AG10803 (cell line): ENCODE measurements around the gene ECI1.

Experiments used
- DNase-seq: peaks from one replicate; pipeline ENCODE4 v3.0.0; 2010; ENCODE audit warnings: low read depth
- H3K4me3 ChIP-seq: 2 replicates; pipeline ENCODE4 v1.5.1; 2011; ENCODE audit warnings: mild to moderate bottlenecking, low read length, control low read depth
- TF ChIP-seq, protein P1 (sequence below): conservative IDR thresholded peaks from 2 replicates; pipeline ENCODE4 v1.5.1; 2011; ENCODE audit warnings: mild to moderate bottlenecking, low read length, control low read depth, inconsistent platforms

The ECI1 gene

DNA sequence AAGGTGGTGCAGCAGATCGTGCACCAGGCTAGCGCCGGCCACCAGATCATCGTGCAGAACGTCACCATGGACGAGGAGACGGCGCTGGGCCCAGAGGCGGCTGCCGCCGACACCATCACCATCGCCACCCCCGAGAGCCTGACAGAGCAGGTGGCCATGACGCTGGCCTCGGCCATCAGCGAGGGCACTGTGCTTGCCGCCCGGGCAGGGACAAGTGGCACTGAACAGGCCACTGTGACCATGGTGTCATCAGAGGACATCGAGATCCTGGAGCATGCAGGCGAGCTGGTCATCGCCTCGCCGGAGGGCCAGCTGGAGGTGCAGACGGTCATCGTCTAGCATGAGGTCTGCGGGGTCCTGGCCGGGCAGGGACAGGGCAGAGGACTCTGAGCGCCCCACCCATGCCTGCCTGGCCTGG is 16.1 kb downstream of the ECI1 start:
- no peak overlapping the region for H3K4me3 ChIP-seq
- TF ChIP-seq, protein P1, sequence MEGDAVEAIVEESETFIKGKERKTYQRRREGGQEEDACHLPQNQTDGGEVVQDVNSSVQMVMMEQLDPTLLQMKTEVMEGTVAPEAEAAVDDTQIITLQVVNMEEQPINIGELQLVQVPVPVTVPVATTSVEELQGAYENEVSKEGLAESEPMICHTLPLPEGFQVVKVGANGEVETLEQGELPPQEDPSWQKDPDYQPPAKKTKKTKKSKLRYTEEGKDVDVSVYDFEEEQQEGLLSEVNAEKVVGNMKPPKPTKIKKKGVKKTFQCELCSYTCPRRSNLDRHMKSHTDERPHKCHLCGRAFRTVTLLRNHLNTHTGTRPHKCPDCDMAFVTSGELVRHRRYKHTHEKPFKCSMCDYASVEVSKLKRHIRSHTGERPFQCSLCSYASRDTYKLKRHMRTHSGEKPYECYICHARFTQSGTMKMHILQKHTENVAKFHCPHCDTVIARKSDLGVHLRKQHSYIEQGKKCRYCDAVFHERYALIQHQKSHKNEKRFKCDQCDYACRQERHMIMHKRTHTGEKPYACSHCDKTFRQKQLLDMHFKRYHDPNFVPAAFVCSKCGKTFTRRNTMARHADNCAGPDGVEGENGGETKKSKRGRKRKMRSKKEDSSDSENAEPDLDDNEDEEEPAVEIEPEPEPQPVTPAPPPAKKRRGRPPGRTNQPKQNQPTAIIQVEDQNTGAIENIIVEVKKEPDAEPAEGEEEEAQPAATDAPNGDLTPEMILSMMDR = no peak
- no peak for DNase-seq

DNA sequence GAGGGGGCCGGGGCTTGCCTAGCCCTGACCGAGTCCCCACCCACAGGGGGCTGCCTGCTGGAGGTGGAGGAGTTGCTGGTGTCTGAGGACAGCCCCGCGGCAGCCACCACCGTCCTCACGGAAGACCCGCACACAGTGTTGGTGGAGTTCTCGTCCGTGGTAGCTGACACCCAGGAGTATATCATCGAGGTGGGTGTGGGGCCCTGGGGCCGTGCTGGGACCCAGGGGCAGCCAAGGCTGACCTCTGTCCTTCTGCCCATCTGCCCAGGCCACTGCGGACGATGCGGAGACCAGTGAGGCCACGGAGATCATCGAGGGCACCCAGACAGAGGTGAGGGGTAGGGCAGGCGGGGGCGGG is 16.6 kb downstream of the ECI1 start:
- no peak overlapping the region for H3K4me3 ChIP-seq
- no peak for DNase-seq
- TF ChIP-seq, protein P1 = no peak

GRCh38 chr16:2233872-2234812 is 17.2 kb downstream of the ECI1 start:
- H3K4me3 ChIP-seq = no peak overlapping the region
- no peak for DNase-seq
- TF ChIP-seq, protein P1 = no peak

DNA sequence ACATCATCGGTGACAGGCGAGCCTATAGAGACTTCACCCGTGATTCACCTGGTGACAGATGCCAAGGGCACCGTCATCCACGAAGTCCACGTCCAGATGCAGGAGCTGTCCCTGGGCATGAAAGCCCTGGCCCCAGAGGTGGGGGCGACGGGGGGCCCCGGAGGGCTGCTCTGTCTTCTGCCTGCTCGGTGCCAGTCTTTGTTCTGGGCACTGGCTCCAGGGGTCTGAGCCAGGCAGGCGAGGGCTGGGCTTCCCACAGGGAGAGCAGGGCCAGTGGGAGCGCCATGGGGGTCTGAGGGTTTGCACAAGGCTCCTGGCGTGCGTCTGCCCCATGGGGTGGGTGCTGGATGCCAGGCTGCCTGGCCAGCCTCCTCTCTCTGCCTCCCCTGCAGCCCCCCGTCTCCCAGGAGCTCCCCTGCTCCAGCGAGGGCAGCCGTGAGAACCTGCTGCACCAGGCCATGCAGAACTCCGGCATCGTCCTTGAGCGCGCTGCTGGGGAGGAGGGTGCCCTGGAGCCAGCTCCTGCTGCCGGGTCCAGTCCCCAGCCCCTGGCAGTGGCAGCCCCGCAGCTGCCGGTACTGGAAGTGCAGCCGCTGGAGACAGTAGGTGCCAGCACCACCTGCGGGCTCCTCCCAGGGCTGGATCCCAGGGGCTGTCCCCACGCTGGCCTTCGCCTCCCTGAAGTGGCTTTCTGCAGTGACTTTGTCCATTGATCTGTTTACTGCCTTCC is 18.2 kb downstream of the ECI1 start:
- TF ChIP-seq, protein P1 = no peak
- DNase-seq = no peak
- no peak overlapping the region for H3K4me3 ChIP-seq

- H3K4me3 ChIP-seq = no peak overlapping the region
- DNase-seq = no peak
- TF ChIP-seq, protein P1 = no peak
Measured at GRCh38 chr16:2232094-2232990, 19.0 kb downstream of the ECI1 start.

DNA sequence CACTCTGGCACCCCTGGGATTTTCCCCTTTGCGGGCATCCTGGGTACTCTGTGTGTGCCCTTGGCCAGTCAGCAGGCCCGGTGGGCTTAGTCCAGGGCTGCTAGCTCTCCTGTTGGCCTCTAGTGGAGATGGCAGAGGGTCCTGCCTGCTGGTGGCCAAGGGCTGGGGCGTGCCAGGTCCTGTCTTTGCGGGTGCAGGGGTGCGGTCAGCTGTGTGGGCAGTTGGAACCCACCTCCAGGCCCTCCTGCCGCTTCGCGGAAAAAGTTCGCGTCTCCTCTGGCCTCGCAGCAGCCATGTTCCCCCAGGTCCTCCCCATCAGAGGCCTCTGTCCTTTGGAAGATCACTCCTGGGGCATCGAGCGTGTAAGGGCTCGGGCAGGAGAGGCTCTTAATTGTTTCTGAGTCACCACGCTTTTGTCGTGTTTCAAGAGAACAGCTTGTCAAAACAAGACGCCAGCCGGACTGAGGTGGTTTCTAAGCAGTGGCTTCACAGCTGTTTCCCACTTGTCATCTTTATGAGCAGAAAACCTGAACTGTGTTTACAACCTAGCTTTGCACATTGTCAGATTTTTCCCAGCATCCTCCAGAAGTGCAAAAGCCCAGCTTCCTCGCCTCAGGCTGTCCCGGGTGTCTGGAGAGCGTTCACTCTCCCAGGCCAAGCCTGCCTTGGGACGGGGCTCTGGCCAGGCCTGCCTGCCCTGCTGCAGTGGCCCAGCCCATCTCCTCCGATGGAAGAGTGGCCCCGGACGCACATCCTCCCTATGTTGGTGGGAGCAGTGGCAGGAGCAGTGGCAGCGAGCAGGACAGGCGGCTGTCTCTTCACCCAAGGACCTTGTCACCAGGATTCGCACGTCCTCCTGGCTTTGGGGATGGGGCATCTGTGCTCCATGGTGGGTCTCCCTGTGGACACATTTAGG is 20.1 kb downstream of the ECI1 start:
- TF ChIP-seq, protein P1 = no peak
- no peak overlapping the region for H3K4me3 ChIP-seq
- no peak for DNase-seq
